SU-DHL-6 (cell line): ENCODE results near the gene IVD.

Source experiments
- H2AFZ ChIP-seq: fragments of 200-600 bp; sonication (generic); 2 replicates; pipeline ENCODE4 v1.6.1; 2014; ENCODE audit warnings: low read depth, mild to moderate bottlenecking, moderate library complexity, mixed read lengths, antibody characterized with exemption, low read length; ENCODE audit not compliant: severe bottlenecking
- H3F3A ChIP-seq: fragments of 200-600 bp; shearing (Covaris generic); 2 replicates; pipeline ENCODE4 v1.6.0; 2016; ENCODE audit warnings: antibody characterized with exemption, mild to moderate bottlenecking; ENCODE audit not compliant: insufficient read depth
- H3K27ac ChIP-seq: fragments of 200-600 bp; sonication (generic); 2 replicates; pipeline ENCODE4 v1.5.1; 2016; ENCODE audit warnings: low read depth, mild to moderate bottlenecking, low read length, moderate library complexity, mixed read lengths
- H3K27me3 ChIP-seq: fragments of 200-600 bp; sonication (generic), shearing (Covaris generic); 2 replicates; pipeline ENCODE4 v1.6.0; 2014; ENCODE audit warnings: mild to moderate bottlenecking, low read length
- H3K36me3 ChIP-seq: fragments of 200-600 bp; sonication (generic); 2 replicates; pipeline ENCODE4 v1.6.1; 2014; ENCODE audit warnings: mild to moderate bottlenecking, low read length, mixed read lengths
- H3K4me2 ChIP-seq: fragments of 300-600, 200-600 bp; shearing (Covaris generic), sonication (generic); 2 replicates; pipeline ENCODE4 v1.6.0; 2014; ENCODE audit warnings: low read length, low read depth, mild to moderate bottlenecking; ENCODE audit not compliant: poor library complexity, severe bottlenecking
- H3K4me3 ChIP-seq: fragments of 200-600 bp; sonication (generic); 2 replicates; pipeline ENCODE4 v1.5.1; 2014; ENCODE audit warnings: antibody characterized with exemption, low read length, mild to moderate bottlenecking, mixed read lengths; ENCODE audit not compliant: insufficient read depth, poor library complexity, severe bottlenecking
- H3K79me2 ChIP-seq: fragments of 200-600 bp; sonication (generic); 2 replicates; pipeline ENCODE4 v1.6.1; 2014; ENCODE audit warnings: mild to moderate bottlenecking, low read length, moderate library complexity; ENCODE audit not compliant: insufficient read depth
- H3K9ac ChIP-seq: fragments of 200-600 bp; sonication (generic); 2 replicates; pipeline ENCODE4 v1.7.0; 2014; ENCODE audit warnings: mild to moderate bottlenecking, low read length
- H3K9me2 ChIP-seq: fragments of 200-600 bp; sonication (generic); replicated peaks from 2 replicates; pipeline ENCODE4 v1.6.1; 2014; ENCODE audit warnings: low read length; ENCODE audit not compliant: insufficient read depth
- H3K9me3 ChIP-seq: fragments of 200-600 bp; sonication (generic); 2 replicates; pipeline ENCODE4 v1.6.1; 2014; ENCODE audit warnings: low read length, mixed read lengths; ENCODE audit not compliant: insufficient read depth
- H4K20me1 ChIP-seq: fragments of 200-600 bp; sonication (generic); 2 replicates; pipeline ENCODE4 v1.6.1; 2014; ENCODE audit warnings: low read depth, mild to moderate bottlenecking, antibody characterized with exemption, low read length, moderate library complexity, mixed read lengths
- EZH2phosphoT487 ChIP-seq: fragments of 200-600 bp; sonication (generic), shearing (Covaris generic); conservative IDR thresholded peaks from 2 replicates; pipeline ENCODE4 v1.6.1; 2018; ENCODE audit warnings: mild to moderate bottlenecking, antibody characterized with exemption, low read length, moderate library complexity, mixed read lengths
- TF ChIP-seq, protein P1 (sequence below): fragments of 200-600 bp; sonication (generic); IDR thresholded peaks from one replicate; pipeline ENCODE4 v1.5.1; 2017; ENCODE audit warnings: antibody characterized with exemption, mild to moderate bottlenecking, low read length, moderate library complexity; ENCODE audit not compliant: insufficient read depth, poor library complexity, severe bottlenecking

The IVD gene

DNA sequence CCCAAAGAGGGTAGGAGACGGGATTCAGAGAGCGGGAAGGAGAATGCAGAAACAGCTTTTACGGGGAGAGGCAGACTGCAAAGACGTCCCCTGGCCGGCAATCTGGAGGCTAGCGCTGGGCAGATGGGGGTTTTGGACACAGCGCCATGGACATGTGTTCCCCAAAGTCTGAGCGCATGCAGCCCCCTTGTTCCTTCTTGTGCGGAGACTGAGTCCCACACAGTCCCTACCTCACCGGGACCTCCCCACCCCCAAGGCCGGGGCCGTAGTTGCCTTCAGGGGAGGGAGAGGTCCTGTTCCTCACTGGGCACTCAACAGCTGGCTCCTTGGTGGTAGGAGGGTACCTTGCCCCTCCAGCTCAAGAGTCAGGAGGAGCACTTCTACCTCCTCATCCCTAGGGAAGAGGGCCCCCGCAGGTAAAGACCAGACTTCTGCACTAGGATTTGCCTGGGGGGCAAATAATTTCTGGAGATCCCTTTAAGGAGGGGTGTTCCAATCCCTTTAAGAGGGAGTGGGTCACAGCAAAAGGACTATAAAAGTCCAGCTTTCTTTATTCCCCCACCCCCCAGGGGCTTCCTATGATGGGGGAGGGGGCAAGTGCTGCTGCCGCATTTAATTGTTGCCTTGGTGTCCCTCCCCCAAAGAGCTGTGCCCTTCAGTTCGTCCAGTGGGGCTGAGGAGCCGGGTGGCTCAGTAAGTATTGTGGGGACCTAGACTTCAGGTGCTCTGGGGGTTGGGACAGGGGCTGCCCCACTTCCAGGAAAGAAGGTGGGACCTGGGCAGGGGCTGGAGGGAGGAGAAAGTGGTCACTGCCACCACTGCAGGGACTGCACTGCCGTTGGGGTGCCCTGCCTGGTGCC lies 31.5 kb downstream of the IVD start:
- no peak overlapping the region for H2AFZ ChIP-seq
- TF ChIP-seq, protein P1, sequence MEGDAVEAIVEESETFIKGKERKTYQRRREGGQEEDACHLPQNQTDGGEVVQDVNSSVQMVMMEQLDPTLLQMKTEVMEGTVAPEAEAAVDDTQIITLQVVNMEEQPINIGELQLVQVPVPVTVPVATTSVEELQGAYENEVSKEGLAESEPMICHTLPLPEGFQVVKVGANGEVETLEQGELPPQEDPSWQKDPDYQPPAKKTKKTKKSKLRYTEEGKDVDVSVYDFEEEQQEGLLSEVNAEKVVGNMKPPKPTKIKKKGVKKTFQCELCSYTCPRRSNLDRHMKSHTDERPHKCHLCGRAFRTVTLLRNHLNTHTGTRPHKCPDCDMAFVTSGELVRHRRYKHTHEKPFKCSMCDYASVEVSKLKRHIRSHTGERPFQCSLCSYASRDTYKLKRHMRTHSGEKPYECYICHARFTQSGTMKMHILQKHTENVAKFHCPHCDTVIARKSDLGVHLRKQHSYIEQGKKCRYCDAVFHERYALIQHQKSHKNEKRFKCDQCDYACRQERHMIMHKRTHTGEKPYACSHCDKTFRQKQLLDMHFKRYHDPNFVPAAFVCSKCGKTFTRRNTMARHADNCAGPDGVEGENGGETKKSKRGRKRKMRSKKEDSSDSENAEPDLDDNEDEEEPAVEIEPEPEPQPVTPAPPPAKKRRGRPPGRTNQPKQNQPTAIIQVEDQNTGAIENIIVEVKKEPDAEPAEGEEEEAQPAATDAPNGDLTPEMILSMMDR, result no peak
- no peak for TF ChIP-seq EZH2phosphoT487
- H3F3A ChIP-seq, result no peaks in the 10 kb centered on the region
- no peak overlapping the region for H3K4me3 ChIP-seq
- no peak overlapping the region for H3K9ac ChIP-seq
- no peak overlapping the region for H3K4me2 ChIP-seq
- no peaks in the 10 kb centered on the region for H3K36me3 ChIP-seq
- no peaks in the 10 kb centered on the region for H4K20me1 ChIP-seq
- no peaks in the 10 kb centered on the region for H3K9me2 ChIP-seq
- no peak overlapping the region for H3K27ac ChIP-seq
- no peaks in the 10 kb centered on the region for H3K27me3 ChIP-seq
- H3K9me3 ChIP-seq, result no peaks in the 10 kb centered on the region
- peaks cover 5% of the 10 kb centered on the region; the same call in 1 of the 2 replicates for H3K79me2 ChIP-seq

DNA sequence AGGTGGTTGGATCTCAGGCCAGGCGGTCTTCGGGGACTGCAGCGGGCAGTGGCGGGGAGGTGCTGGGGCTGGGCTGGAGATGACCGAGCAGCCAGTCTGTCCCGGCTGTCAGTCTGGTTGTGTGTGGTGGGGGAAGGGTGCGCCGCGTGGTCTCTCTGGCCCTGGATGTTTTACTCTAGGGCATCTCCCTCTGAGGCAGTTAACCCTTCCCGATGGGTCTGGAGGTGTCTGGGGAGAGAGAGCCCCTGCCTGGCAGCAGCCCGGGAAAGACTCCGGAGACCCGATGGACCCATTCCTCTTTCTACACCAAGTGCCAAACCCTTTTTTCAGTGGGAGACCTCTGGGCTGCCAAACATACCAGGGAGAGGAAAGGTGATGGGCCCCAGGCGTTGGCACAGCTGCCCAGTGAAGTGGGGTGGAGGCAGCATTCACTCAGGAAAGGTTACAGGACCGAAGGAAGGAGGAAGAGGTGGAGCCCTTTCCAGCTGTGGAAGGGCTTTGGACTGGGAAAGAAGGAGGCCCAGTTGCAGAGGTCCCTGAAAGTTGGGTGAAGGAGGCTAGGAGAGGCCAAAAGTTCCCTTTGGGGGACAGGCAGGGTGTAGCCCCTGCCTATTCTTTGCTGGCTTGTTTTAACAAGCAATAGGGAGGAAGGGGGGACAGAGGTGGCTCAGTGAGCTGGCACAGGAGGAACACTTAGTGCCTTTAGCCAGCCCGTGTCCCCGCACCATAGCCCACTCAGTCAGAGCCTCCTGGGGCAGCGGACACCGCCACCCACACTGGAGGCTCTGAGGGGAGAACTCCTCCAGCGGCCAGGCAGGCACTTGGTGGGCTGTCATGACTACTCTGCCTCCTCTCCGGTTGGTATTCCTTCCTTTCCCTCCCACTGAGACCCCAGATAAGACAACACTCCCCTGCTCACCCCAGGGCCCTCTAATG lies 32.4 kb downstream of the IVD start:
- no peak overlapping the region for H3K9ac ChIP-seq
- peaks cover 14% of the 10 kb centered on the region for H3K79me2 ChIP-seq
- no peaks in the 10 kb centered on the region for H3K9me2 ChIP-seq
- H3K4me3 ChIP-seq, result no peak overlapping the region
- H2AFZ ChIP-seq, result no peak overlapping the region
- no peaks in the 10 kb centered on the region for H3K27me3 ChIP-seq
- H3K4me2 ChIP-seq, result no peak overlapping the region
- H3K27ac ChIP-seq, result no peak overlapping the region
- TF ChIP-seq, protein P1, result no peak
- TF ChIP-seq EZH2phosphoT487, result no peak
- no peaks in the 10 kb centered on the region for H3F3A ChIP-seq
- no peaks in the 10 kb centered on the region for H3K9me3 ChIP-seq
- no peaks in the 10 kb centered on the region for H3K36me3 ChIP-seq
- peaks cover 6% of the 10 kb centered on the region; the same call in 1 of the 2 replicates for H4K20me1 ChIP-seq

DNA sequence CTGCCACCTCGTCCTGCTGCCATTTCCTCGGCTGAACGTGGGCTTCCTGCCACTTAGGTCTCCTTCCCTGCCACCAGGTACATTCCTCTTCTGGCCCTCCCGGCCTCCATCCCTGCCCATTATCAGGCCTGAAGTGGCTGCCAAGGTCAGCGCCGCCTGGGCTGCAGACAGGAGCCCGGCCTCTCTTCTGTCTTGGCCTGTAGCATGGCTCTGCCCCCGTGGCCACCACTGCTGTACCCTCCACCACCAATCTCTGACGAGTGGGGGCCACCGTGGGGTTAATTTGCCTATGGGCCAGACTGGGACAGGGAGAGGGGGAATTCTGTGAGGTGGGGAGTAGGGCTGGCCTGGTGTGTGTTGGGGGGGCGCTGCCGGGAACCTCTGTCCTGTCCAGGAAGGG lies 33.1 kb downstream of the IVD start:
- no peak overlapping the region for H3K9ac ChIP-seq

More for the DNA sequence above, 33.1 kb downstream of the IVD start:
- no peaks in the 10 kb centered on the region for H3K9me2 ChIP-seq
- no peak overlapping the region for H2AFZ ChIP-seq
- peaks cover 8% of the 10 kb centered on the region; the same call in 1 of the 2 replicates for H4K20me1 ChIP-seq
- no peak overlapping the region for H3K27ac ChIP-seq
- peaks cover 21% of the 10 kb centered on the region for H3K79me2 ChIP-seq
- H3K4me3 ChIP-seq, result no peak overlapping the region
- no peak overlapping the region for H3K4me2 ChIP-seq
- TF ChIP-seq EZH2phosphoT487, result no peak
- TF ChIP-seq, protein P1, result no peak
- H3K36me3 ChIP-seq, result no peaks in the 10 kb centered on the region
- no peaks in the 10 kb centered on the region for H3F3A ChIP-seq
- no peaks in the 10 kb centered on the region for H3K27me3 ChIP-seq
- H3K9me3 ChIP-seq, result no peaks in the 10 kb centered on the region
